Limb (tissue), 2 donors: ENCODE measurements around the gene DUSP2.
A peak's percentile ranks its signal among the peaks of the same experiment; 100 is the strongest.

Source experiments
- DNase-seq, 2 donors: peaks; one replicate each; pipeline ENCODE4 v3.0.0-alpha.2; 2016; ENCODE audit errors: extremely low spot score in 2 of 2

DUSP2 gene, protein sequence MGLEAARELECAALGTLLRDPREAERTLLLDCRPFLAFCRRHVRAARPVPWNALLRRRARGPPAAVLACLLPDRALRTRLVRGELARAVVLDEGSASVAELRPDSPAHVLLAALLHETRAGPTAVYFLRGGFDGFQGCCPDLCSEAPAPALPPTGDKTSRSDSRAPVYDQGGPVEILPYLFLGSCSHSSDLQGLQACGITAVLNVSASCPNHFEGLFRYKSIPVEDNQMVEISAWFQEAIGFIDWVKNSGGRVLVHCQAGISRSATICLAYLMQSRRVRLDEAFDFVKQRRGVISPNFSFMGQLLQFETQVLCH

DNA sequence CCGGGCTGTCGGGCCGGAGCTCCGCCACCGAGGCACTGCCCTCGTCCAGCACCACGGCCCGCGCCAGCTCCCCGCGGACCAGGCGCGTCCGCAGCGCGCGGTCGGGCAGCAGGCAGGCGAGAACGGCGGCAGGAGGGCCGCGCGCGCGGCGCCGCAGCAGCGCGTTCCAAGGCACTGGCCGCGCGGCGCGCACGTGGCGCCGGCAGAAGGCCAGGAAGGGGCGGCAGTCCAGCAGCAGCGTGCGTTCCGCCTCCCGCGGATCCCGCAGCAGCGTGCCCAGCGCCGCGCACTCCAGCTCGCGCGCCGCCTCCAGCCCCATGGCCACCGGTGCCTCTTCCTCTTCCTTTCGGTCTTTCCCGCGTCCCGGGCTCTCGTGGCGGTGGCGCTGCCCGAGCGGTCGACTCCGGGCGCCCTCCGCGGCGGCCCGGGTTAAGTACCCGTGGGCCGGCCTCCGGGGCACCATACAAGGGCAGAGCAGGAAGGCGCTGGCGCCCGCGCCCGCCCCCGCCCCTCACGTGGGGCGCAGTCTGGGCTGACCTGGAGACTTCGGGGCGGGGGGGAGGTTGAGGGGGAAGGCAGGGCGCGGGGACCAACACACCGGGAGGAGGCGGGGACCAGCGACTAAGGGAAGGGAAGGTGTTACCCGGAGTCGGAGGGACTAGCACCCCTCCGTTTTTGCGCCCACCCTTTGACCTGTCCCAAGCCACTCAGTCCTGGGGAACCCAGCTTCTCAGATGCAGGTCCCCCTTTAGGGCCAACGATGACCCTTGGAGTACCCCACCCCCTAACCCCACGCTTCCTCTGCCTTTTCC is at the start of gene DUSP2:
Gene DUSP2, minus strand, starts transcription at position 405 of the 812 bp plus-strand sequence. Its CDS starts 86 bp downstream, at position 319.
- peak; percentile 51 to 83 for DNase-seq

DNA sequence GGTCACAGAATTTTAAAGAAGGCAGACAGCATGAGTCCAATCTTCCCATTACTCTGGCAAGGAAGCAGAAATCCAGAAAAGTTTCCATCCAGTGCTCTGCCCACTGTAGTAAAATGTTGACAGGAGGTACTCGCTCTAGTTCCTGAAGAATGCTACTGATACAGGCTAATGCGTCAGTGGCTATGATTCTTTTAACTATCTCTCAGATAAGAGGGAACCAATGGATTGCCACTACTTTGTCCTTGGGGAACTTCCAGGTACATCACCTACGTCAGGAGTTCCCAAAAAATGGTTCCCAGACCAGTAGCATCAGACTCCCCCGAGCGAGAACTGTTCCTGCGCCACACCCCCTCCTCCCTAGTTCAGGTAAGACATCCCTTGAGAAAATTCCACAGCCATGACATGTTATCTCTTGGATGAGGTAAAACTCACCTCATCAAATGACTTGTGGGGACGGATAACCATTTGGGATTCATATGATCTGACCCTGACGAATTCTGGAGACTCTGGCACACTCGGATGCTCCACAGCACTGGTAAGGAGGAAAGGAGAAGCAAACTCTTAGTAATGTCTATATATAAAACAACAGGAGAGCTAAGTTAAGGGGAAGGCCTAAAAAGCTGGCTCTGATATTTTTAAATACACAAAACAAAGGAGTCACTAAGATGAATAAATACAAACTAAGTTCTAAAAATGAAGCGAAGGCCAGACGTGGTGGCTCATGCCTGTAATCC is 46.9 kb upstream of the DUSP2 start:
- DNase-seq, result no peak

DNA sequence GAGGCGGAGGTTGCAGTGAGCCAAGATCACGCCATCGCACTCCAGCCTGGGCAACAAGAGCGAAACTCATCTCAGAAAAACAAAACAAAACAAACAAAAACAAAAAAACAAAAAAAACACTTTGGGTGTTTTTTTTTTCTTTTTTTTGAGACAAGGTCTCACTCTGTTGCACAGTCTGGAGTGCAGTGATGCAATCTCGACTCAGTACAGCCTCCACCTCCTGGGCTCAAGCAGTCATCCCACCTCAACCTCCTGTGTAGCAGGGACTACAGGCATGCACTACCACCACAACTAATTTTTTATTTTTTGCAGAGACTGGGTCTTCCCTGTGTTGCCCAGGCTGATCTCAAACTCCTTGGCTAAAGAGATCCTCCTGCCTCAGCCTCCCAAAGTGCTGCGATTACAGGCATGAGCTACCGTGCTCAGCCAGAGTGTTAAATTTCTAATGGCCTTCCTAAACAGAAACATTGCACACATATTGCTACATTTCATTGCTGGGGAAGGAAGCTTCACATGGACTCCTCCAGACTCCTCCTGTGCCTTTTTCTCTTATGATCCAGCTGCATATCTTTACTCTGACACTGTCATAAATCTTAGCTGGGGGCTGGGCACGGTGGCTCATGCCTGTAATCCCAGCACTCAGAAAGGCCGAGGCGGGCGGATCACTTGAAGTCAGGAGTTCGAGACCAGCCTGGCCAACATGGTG is 43.7 kb upstream of the DUSP2 start:
- DNase-seq, result no peak

DNA sequence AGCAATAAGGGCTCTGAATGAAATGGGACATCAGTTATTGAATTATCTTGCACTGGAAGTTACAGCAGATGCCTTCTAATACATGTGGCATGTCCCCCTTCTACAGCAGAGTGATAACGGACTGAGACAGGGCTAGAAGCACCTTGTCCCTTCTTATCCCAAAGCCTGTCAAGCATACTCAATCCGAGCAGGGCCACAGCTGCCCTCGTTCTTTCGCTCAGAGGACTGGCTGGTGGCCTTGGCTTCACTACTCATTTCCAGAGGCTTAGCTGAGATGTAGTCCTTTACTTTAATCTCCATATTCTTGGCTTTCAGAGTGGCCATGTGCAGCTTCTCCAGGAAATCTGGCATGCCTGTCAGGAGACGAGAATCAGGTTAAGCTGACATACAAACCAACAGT is 41.3 kb upstream of the DUSP2 start:
- no peak for DNase-seq

DNA sequence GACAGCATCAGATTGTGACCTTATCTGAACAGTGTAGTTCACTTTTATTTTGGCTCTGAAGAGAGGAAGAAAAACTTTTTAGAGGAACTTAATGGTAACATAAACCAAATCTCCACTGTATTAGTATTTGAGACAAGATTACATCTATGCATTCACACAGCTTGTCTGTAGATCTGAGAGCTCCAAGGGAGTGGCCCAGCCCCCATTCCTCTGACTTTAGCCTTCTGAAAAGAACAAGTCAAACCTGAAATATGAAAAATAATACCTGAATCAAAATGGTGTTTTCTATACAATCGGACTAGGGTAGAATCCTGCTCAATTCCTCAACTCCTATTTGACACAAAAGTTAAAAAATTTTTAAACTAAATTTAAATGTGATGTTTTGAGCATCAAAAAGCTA is 40.3 kb upstream of the DUSP2 start:
- DNase-seq, result no peak

DNA sequence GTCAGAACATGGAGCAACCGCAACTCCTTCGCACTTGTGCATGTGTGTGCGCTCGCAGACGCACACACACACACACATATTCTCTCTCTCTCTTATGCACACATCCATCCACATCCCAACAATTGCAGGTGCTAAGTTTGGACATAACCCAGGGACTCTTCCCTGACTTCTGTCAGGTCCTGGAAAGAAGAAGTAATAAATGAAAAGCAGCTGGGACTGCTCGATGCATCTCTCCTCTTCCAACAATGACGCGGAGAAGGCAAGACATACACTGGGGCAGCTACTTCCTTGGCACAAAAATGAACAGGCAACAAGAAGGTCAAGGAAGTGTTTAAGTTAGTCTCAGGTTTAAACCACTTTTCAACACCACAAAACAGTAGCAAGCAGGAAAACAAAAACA is 39.7 kb upstream of the DUSP2 start:
- no peak for DNase-seq

DNA sequence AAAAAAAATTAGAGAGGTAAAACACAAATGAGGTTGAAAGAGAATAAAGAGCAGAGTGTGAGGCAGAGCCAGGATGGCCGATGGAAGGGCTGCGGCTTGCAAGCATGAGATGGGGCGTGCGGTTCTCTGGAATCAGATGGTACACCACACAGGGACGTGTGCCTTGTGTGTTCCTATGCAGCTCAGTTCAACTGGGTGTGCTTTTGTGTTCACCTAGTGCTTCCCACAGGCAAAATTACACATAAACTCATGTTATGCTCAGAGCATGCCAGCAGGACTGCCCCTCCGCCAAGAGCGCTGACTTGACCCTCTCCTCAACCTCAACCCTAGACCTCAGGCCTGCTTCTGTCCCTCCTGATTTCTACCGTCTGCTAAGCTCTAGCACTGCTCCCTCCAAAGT is 38.9 kb upstream of the DUSP2 start:
- DNase-seq, result no peak

DNA sequence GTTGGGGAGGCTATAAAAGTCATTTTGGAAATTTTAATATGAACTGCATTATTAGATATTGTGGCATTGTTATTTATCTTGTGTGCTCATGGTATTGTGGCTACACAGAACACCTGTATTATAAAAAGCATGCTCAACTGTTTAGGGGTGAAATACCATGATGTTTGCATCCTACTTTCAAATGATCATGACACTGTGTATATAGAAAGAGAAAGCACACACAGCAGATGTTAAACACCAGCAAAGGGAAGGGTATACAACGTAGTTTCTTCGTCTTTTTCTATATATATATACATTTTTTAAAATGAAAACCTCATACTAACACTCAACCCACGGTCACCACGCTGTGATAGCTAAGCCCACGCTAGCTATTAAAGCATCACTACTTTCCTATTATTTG is 36.3 kb upstream of the DUSP2 start:
- no peak for DNase-seq

DNA sequence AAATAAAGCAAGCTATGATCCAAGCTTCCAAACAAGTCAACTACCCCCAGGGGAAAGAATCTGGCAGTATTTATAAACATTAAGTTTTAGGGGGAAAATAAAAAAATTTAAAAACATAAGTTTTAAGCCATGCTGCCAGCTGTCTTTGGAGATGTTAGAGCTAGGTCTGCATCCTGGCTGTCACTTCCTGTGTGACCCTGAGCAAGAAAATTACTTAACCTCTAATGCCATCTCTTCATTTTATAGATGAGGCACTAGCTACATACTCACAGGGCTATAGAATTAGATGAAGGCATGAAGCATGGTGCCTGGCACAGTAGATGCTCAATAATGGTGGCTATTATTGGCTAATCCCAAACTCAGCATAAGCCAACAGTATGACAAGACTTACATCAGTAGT is 35.3 kb upstream of the DUSP2 start:
- no peak for DNase-seq

DNA sequence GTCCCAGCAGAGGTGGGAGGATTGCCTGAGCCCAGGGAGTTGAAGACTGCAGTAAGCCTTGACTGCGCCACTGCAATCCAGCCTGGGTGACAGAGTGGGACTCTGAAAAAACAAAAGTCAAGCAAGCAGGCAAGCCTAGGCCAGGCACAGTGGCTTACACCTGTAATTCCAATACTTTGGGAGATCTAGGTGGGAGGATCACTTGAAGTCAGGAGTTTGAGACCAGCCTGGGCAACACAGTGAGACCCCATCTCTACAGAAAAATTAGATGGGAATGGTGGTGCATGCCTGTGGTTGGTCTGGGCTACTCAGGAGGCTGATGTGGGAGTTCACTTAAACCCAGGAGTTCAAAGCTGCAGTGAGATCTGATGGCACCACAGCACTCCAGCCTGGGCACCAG is 34.8 kb upstream of the DUSP2 start:
- no peak for DNase-seq

DNA sequence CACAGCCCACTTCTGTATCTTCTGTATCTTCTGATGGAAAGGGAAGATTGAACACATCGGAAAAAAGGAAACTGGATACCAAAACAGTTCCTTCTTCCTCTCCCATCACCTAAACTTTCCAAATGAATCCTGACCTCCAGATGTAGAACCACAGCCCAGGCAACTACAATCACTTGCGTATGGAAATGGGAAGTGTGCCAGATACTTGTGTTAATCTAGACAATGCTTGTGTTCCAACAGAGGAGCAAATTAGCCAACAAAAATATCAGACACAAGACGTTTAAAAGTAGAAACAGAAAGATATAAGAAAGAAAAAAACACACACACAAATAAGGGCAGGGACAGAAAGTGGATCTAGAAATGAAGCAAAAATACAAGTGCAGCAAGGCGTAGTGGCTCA is 31.4 kb upstream of the DUSP2 start:
- no peak for DNase-seq

DNA sequence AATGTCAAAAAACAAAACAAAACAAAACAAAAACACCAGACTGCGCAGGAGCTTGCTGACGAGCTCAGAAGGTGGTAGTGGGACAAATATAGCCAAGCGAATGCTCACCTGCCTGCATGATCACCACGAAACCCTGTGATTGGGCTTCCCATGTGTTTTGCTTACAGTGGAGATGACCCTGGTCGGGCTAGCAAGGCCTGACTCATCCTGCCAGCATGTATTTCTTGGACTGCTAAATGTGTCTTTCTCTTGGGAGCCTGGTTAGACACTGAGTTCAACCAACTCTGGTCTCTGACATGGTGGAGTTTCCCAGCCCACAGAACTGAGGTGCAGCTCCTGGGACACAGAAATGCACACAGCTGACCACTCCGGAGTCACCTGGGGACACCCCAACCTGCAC is 30.7 kb upstream of the DUSP2 start:
- no peak for DNase-seq

DNA sequence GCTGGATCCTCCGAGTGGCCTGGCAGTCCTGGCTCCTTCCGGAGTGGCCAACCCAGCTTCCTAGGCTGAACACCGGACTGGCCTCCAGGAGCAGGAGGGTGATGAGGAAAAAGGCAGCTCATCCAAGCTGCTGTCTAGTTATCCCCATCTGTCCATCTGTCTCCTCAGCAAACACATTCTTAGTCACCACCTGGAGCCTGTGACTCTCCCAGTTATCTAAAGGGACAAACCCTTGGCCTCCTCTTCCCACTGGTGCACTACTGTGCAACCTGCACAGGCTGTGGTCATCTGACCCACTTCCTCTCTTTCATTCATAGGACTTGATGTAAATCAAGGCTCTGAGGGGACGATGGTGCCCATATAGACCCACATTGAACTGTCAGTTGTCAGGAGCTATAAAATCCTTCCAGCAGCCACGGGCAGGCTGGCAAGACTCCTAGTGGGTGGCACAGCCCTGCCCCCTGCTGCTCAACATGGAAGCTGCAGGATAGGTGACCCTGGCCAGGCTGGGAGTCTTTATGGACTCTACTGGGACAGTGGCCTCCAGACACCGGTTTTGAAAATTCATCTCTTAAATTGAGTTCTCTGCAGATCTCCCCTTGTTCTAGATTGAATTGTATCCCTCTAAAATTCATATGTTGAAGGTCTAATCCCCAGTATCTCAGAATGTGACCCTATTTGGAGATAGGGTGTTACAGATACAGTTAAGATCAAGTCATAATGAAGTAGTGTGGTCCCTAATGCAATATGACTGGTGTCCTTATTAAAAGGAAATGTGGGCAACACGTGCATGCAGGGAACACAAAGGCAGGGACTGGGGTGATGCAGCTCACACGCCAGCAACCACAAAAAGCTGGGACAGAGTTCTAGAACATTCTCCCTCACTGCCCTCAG is 29.3 kb upstream of the DUSP2 start:
- DNase-seq, result peak; percentile 30 to 80

DNA sequence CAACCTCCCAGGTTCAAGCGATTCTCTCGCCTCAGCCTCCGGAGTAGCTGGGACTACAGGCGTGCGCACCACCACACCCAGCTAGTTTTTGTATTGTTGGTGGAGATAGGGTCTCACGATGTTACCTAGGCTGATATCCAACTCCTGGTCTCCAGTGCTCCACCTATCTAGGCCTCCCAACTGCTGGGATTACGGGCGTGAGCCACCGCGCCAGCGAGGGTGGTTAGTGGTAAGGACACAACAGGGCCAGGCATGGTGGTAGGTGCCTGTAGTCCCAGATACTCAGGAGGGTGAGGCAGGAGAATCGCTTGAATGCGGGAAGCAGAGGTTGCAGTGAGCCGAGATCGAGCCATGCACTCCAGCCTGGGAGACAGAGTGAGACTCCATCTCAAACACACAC is 26.6 kb upstream of the DUSP2 start:
- DNase-seq, result no peak

DNA sequence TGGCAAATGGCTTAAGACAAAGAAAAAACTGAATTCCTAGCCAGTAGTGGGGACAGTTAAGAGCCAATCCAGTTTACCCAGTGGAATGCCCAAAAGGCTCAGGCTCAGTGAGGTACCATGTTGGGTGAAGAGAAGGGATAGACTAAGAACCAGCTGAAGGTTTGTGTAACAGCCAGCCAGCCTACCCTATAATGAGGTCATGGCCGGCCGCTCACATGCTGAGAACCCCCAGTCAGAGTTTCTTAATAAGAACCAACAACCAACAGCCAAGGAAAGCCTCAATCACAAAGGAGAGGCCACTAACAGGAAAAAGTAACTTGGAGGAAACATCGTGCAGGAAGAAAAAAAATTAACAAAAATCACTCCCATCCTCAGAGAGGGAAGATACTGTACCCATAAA is 25.4 kb upstream of the DUSP2 start:
- no peak for DNase-seq

DNA sequence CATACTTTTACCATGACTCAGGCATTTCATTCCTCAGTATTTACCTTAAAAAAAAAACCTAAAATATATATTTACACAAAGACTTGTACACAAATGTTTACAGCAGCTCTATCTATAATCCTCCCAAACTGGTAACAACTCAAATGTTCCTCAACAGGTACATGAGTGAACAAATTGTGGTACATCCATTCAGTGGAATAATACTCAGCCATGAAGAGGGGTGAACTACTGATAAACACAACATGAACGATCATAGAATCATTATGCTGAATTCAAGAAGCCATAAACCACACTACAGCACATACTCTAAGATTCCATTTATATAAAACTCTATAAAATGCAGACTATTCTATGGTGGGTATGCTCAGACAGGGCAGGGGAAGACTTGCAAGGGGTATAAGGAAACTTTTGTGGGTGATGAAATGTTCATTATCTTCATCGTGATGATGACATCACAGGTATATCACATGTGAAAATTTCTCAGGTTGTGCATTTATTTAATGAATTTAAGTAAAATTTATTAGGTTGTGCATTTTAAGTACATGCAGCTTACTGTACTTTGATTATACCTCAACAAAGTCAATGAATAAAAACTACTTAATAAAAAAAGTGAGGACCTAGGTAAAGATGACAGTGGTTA is 24.7 kb upstream of the DUSP2 start:
- DNase-seq, result no peak

DNA sequence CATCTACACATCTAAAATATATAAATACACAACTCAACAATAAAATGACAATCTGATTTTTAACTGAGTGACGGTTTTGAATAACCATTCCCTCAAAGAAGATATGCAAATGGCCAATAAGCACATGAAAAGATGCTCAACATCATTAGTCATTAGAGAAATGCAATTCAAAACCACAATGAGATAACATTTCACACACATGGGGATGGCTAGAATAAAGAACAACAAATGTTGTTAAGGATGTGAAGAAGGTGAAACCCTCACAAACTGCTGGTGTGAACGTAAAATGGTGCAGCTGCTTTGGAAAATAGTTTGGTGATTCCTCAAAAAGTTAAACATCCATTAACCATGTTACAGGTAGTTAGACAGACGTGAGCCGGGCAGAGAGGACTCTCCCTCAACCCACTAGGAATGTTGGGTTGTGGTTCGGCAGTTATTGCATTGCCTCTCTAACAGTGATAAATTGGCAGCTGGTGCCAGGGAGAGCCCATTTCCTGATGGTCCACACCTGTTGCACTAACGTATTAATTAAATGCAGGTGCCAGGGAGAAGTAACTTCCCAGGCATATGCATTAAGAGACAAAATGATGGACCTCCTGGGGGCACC is 22.3 kb upstream of the DUSP2 start:
- no peak for DNase-seq

DNA sequence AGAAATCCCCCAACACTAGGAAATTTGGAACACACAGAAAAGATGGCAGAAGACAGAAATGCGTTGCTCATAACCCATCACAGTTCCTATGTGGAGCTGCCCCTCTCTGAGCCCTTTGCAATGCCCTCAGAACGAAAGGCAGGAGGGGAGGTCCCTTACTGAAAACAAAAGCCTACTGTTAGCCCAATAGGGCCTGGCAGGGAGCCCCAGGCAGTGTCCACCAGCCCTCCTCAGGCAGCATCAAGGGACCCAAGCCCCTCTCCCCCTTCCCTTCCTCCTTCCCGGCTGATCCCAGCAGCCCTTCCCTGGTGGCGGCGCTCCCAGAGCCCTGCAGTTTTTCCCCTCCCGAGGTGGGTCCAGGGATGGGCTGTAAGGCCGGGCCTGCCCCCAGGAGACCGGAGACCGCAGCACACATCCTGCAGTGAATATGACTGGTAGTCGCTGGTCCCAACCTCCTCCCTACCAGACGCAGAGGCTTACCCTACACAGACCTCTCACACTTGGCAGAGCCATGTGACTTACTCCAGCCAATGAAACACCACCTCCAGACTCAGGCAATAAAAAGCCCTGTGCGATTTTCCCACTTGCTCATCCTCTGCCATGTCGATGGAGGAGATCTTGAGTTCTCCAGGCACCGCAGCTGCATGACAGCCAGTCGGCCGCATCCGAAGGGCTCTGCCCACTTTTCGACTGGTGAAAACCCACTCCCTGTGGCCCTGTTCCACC is 19.4 kb upstream of the DUSP2 start:
- peak in 1 of 2 donors; percentile 38 for DNase-seq
